ENCODE data around the gene DGKB.

- TF ChIP-seq CTCF (optimal IDR thresholded peaks at IDR 0.05 in 1 of 3, IDR thresholded peaks at IDR 0.05 in 1 of 3, conservative IDR thresholded peaks at IDR 0.05 in 1 of 3; ENCODE audit: extremely low read depth in 1 of 3, insufficient read depth in 2 of 3, low read length in 3 of 3), result no peak
- TF ChIP-seq EZH2 (IDR thresholded peaks at IDR 0.05; ENCODE audit: low read length), result no peak
Observed at GRCh38 chr7:14637968-14638367, 264.6 kb downstream of the DGKB start.

All from keratinocyte (primary cell).